SU-DHL-6 (cell line): ENCODE data around the gene TMEM129.

Experiments
- H2AFZ ChIP-seq: fragments of 200-600 bp; sonication (generic); 2 replicates; pipeline ENCODE4 v1.6.1; 2014; ENCODE audit warnings: low read depth, mild to moderate bottlenecking, moderate library complexity, mixed read lengths, antibody characterized with exemption, low read length; ENCODE audit not compliant: severe bottlenecking
- H3F3A ChIP-seq: fragments of 200-600 bp; shearing (Covaris generic); 2 replicates; pipeline ENCODE4 v1.6.0; 2016; ENCODE audit warnings: antibody characterized with exemption, mild to moderate bottlenecking; ENCODE audit not compliant: insufficient read depth
- H3K27ac ChIP-seq: fragments of 200-600 bp; sonication (generic); 2 replicates; pipeline ENCODE4 v1.5.1; 2016; ENCODE audit warnings: low read depth, mild to moderate bottlenecking, low read length, moderate library complexity, mixed read lengths
- H3K27me3 ChIP-seq: fragments of 200-600 bp; sonication (generic), shearing (Covaris generic); 2 replicates; pipeline ENCODE4 v1.6.0; 2014; ENCODE audit warnings: mild to moderate bottlenecking, low read length
- H3K36me3 ChIP-seq: fragments of 200-600 bp; sonication (generic); 2 replicates; pipeline ENCODE4 v1.6.1; 2014; ENCODE audit warnings: mild to moderate bottlenecking, low read length, mixed read lengths
- H3K4me2 ChIP-seq: fragments of 300-600, 200-600 bp; shearing (Covaris generic), sonication (generic); 2 replicates; pipeline ENCODE4 v1.6.0; 2014; ENCODE audit warnings: low read length, low read depth, mild to moderate bottlenecking; ENCODE audit not compliant: poor library complexity, severe bottlenecking
- H3K4me3 ChIP-seq: fragments of 200-600 bp; sonication (generic); 2 replicates; pipeline ENCODE4 v1.5.1; 2014; ENCODE audit warnings: antibody characterized with exemption, low read length, mild to moderate bottlenecking, mixed read lengths; ENCODE audit not compliant: insufficient read depth, poor library complexity, severe bottlenecking
- H3K79me2 ChIP-seq: fragments of 200-600 bp; sonication (generic); 2 replicates; pipeline ENCODE4 v1.6.1; 2014; ENCODE audit warnings: mild to moderate bottlenecking, low read length, moderate library complexity; ENCODE audit not compliant: insufficient read depth
- H3K9ac ChIP-seq: fragments of 200-600 bp; sonication (generic); 2 replicates; pipeline ENCODE4 v1.7.0; 2014; ENCODE audit warnings: mild to moderate bottlenecking, low read length
- H3K9me2 ChIP-seq: fragments of 200-600 bp; sonication (generic); replicated peaks from 2 replicates; pipeline ENCODE4 v1.6.1; 2014; ENCODE audit warnings: low read length; ENCODE audit not compliant: insufficient read depth
- H3K9me3 ChIP-seq: fragments of 200-600 bp; sonication (generic); 2 replicates; pipeline ENCODE4 v1.6.1; 2014; ENCODE audit warnings: low read length, mixed read lengths; ENCODE audit not compliant: insufficient read depth
- H4K20me1 ChIP-seq: fragments of 200-600 bp; sonication (generic); 2 replicates; pipeline ENCODE4 v1.6.1; 2014; ENCODE audit warnings: low read depth, mild to moderate bottlenecking, antibody characterized with exemption, low read length, moderate library complexity, mixed read lengths
- EZH2phosphoT487 ChIP-seq: fragments of 200-600 bp; sonication (generic), shearing (Covaris generic); conservative IDR thresholded peaks from 2 replicates; pipeline ENCODE4 v1.6.1; 2018; ENCODE audit warnings: mild to moderate bottlenecking, antibody characterized with exemption, low read length, moderate library complexity, mixed read lengths
- TF ChIP-seq, protein P1 (sequence below): fragments of 200-600 bp; sonication (generic); IDR thresholded peaks from one replicate; pipeline ENCODE4 v1.5.1; 2017; ENCODE audit warnings: antibody characterized with exemption, mild to moderate bottlenecking, low read length, moderate library complexity; ENCODE audit not compliant: insufficient read depth, poor library complexity, severe bottlenecking

The TMEM129 gene

DNA sequence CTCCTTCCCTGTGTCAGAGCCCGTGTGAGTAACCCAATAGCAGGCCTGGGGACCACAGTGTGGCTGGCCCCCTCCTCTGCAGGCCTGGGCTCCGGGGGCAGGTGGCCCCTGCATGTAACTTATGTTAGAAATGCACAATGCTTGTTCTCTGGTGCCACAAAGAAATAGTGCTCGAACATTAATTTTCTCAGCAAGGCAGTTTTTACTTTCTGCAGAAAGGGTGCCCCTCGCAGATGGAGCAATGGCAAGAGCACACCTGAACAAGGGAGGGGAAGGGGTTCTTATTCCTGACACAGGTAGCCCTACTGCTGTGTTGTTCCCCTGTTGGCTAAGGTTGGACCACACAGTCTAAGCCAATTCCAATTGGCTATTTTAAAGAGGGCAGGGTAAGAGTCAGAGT lies 17.3 kb upstream of the TMEM129 start:
- H4K20me1 ChIP-seq, result no peaks in the 10 kb centered on the region
- no peaks in the 10 kb centered on the region; the same call in 1 of the 2 replicates for H3K79me2 ChIP-seq
- no peak overlapping the region for H3K27ac ChIP-seq
- no peak overlapping the region for H3K4me2 ChIP-seq
- peaks cover 50% of the 10 kb centered on the region for H3K36me3 ChIP-seq
- no peak overlapping the region for H3K4me3 ChIP-seq
- peaks cover 8% of the 10 kb centered on the region; the same call in 1 of the 2 replicates for H3K9me3 ChIP-seq
- TF ChIP-seq EZH2phosphoT487, result no peak
- TF ChIP-seq, protein P1, sequence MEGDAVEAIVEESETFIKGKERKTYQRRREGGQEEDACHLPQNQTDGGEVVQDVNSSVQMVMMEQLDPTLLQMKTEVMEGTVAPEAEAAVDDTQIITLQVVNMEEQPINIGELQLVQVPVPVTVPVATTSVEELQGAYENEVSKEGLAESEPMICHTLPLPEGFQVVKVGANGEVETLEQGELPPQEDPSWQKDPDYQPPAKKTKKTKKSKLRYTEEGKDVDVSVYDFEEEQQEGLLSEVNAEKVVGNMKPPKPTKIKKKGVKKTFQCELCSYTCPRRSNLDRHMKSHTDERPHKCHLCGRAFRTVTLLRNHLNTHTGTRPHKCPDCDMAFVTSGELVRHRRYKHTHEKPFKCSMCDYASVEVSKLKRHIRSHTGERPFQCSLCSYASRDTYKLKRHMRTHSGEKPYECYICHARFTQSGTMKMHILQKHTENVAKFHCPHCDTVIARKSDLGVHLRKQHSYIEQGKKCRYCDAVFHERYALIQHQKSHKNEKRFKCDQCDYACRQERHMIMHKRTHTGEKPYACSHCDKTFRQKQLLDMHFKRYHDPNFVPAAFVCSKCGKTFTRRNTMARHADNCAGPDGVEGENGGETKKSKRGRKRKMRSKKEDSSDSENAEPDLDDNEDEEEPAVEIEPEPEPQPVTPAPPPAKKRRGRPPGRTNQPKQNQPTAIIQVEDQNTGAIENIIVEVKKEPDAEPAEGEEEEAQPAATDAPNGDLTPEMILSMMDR, result no peak
- H3F3A ChIP-seq, result 0 out of 2 replicates have a peak, but pooled peaks cover 5% of the 10 kb centered on the region
- H3K9ac ChIP-seq, result no peak overlapping the region
- H3K27me3 ChIP-seq, result no peaks in the 10 kb centered on the region
- no peak overlapping the region for H2AFZ ChIP-seq
- no peaks in the 10 kb centered on the region for H3K9me2 ChIP-seq

DNA sequence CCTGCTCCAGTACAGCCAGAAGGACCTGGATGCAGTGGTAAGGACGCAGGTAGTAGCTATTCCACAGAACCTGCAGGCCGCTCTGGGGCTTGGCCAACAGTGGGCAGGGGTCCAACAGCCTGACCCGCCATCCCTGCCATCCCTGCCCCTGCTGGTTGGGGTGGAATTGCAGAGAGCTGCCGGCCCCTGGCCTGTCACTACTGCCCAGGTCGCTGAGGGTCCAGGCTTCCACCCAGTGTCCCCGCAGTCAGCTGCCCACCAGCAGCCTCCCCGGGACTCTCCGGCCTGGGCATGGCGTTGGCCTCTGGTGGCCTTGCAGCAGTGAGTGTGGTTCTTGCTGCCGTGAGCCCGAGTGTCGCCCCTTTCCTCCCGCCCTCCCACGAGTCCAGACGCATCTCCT lies 16.5 kb upstream of the TMEM129 start:
- H3K27ac ChIP-seq, result no peak overlapping the region
- peaks cover 3% of the 10 kb centered on the region; the same call in 1 of the 2 replicates for H3K79me2 ChIP-seq
- no peaks in the 10 kb centered on the region for H3K27me3 ChIP-seq
- peaks cover under 1% of the 10 kb centered on the region; the same call in 1 of the 2 replicates for H4K20me1 ChIP-seq
- H2AFZ ChIP-seq, result no peak overlapping the region
- peaks cover 57% of the 10 kb centered on the region for H3K36me3 ChIP-seq
- no peak overlapping the region for H3K4me2 ChIP-seq
- H3K9ac ChIP-seq, result no peak overlapping the region
- TF ChIP-seq EZH2phosphoT487, result no peak
- TF ChIP-seq, protein P1, result no peak
- no peak overlapping the region for H3K4me3 ChIP-seq
- H3K9me2 ChIP-seq, result no peaks in the 10 kb centered on the region
- 0 out of 2 replicates have a peak, but pooled peaks cover 5% of the 10 kb centered on the region for H3F3A ChIP-seq
- peaks cover 8% of the 10 kb centered on the region; the same call in 1 of the 2 replicates for H3K9me3 ChIP-seq

DNA sequence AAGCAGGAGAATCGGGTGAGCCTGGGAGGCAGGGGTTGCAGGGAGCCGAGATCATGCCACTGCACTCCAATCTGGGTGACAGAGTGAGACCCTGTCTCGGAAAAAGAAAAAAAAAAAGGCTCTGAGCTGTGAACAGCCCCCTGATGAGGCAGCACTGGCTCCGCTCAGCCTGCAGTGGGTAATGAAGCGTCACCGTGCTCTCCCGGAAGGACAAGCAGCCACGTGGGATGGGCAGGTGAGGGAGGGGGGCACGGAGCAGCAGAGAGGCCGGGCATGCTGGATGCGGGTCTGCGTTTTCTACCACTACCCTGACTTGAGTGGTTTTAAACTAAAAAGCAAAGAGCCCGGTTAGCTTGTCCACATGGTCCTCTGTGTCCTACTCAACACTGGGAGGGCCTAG lies 15.7 kb upstream of the TMEM129 start:
- Histone ChIP-seq H4K20me1 (peaks cover 3% of the 10 kb centered on the region; the same call in 1 of the 2 replicates), H3K9me3 (peaks cover 8% of the 10 kb centered on the region; the same call in 1 of the 2 replicates), H3K4me3 (no peak overlapping the region), H3K36me3 (peaks cover 63% of the 10 kb centered on the region), H3K4me2 (no peak overlapping the region), H3K9ac (no peak overlapping the region), H3K79me2 (peaks cover 9% of the 10 kb centered on the region; the same call in 1 of the 2 replicates), H3K27me3 (no peaks in the 10 kb centered on the region), H3K9me2 (no peaks in the 10 kb centered on the region), H2AFZ (no peak overlapping the region), H3F3A (no peaks in the 10 kb centered on the region), H3K27ac (no peak overlapping the region)
- TF ChIP-seq EZH2phosphoT487, result no peak
- TF ChIP-seq, protein P1, result no peak
